ENCODE results near the gene MED16.

The MED16 gene

GRCh38 chr19:926323-926588 is 33.3 kb upstream of the MED16 start:
- Histone ChIP-seq H3K4me1 (ENCODE audit: control insufficient read depth, insufficient read depth, low read length) (no peaks in the 10 kb centered on the region), H3K36me3 (ENCODE audit: control insufficient read depth, insufficient read depth, low read length) (peaks cover 13% of the 10 kb centered on the region), H3K9ac (ENCODE audit: low read depth, low read length) (peak overlapping the region; percentile 70), H3K27me3 (ENCODE audit: control insufficient read depth, insufficient read depth, low read length) (peaks cover 1% of the 10 kb centered on the region), H3K9me3 (ENCODE audit: control insufficient read depth, insufficient read depth, low read length) (no peaks in the 10 kb centered on the region), H3K4me3 (ENCODE audit: low read depth, low read length) (peak overlapping the region; percentile 74)

DNA sequence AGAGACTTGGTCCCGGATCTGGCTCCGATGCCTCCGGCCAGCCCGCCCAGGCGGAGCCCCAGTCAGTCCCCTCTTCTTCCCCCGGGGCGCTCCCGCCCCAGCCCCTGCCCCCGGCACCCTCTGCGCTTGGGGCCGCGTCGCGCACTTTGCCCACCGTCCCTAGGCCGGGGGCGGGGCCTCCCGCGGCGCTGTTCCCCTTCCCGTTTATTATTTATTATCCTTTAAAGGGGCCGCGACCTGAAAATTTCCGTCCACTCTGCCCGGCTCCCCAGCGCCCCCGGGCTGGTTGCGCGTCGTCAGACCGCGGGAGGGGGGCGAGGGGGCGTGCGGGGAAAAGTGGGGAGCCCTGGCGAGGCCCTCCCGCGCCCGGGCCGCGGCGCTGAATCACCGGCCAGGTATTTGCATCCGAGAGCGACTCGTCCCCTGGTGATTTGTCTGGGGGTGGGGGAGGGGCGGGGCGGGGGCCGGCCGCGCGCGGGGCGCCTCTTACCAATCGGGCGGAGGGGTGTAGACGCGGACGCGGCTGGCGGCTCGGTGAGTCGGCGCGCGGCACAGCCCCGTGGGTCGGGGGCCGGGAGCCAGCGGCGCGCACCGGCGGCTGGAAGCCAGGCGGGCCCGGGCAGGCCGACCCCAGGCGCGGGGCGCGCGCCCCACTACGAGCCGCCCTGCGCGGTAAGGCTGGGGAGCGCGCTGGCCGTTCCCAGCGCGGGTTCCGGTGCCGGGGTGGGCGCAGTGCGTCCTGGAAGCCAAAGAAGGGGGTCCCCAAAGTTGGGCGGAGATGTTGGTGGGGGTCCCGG is 32.7 kb upstream of the MED16 start, which contains the start of gene ARID3A:
ARID3A (plus strand) TSS at position 510 of the 797 bp plus-strand sequence. CDS start 3,494 bp downstream, outside the sequence.
- Histone ChIP-seq H3K36me3 (ENCODE audit: control insufficient read depth, insufficient read depth, low read length) (peaks cover 8% of the 10 kb centered on the region), H3K9me3 (ENCODE audit: control insufficient read depth, insufficient read depth, low read length) (no peaks in the 10 kb centered on the region), H3K27me3 (ENCODE audit: control insufficient read depth, insufficient read depth, low read length) (peaks cover 7% of the 10 kb centered on the region), H3K4me1 (ENCODE audit: control insufficient read depth, insufficient read depth, low read length) (no peaks in the 10 kb centered on the region), H3K4me3 (ENCODE audit: low read depth, low read length) (peak within 1 kb of the TSS; percentile 74), H3K9ac (ENCODE audit: low read depth, low read length) (peak within 1 kb of the TSS; percentile 76)

GRCh38 chr19:925087-925525 is 32.1 kb upstream of the MED16 start:
- H3K9ac ChIP-seq (ENCODE audit: low read depth, low read length) = peak overlapping the region; percentile 76
- peaks cover 6% of the 10 kb centered on the region for H3K36me3 ChIP-seq (ENCODE audit: control insufficient read depth, insufficient read depth, low read length)
- no peaks in the 10 kb centered on the region for H3K9me3 ChIP-seq (ENCODE audit: control insufficient read depth, insufficient read depth, low read length)
- no peaks in the 10 kb centered on the region for H3K4me1 ChIP-seq (ENCODE audit: control insufficient read depth, insufficient read depth, low read length)
- H3K27me3 ChIP-seq (ENCODE audit: control insufficient read depth, insufficient read depth, low read length) = peaks cover 11% of the 10 kb centered on the region
- peak overlapping the region; percentile 66 for H3K4me3 ChIP-seq (ENCODE audit: low read depth, low read length)

DNA sequence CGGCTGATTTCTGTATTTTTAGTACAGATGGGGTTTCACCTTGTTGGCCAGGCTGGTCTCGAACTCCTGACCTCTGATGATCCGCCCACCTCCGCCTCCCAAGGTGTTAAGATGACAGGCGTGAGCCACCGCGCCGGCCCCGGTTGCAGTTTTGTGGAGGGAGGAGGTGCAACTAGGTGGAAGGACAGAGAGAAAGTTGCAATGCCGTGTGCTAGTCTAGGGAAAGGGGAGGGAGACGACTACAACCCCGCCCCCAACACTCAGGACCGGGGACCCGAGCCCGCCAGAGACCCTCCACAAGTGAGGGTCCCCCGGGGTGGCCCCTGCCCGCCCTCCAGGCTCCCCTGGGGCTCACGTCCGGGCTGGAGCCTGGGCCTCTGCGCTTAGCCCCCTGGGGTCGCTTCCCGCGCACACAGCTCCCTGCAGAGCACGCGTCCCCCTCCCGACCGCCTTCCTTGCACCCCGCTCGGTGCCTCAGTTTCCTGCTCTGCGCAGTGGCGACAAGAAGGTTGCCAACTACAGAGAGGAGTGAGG is 31.6 kb upstream of the MED16 start:
- H3K27me3 ChIP-seq (ENCODE audit: control insufficient read depth, insufficient read depth, low read length) = peaks cover 15% of the 10 kb centered on the region
- no peaks in the 10 kb centered on the region for H3K9me3 ChIP-seq (ENCODE audit: control insufficient read depth, insufficient read depth, low read length)
- peak overlapping the region; percentile 66 for H3K4me3 ChIP-seq (ENCODE audit: low read depth, low read length)
- H3K4me1 ChIP-seq (ENCODE audit: control insufficient read depth, insufficient read depth, low read length) = no peaks in the 10 kb centered on the region
- H3K36me3 ChIP-seq (ENCODE audit: control insufficient read depth, insufficient read depth, low read length) = peaks cover 2% of the 10 kb centered on the region
- peak overlapping the region; percentile 37 for H3K9ac ChIP-seq (ENCODE audit: low read depth, low read length)

- Histone ChIP-seq H3K9ac (ENCODE audit: low read depth, low read length) (no peak overlapping the region), H3K27me3 (ENCODE audit: control insufficient read depth, insufficient read depth, low read length) (peaks cover 29% of the 10 kb centered on the region), H3K36me3 (ENCODE audit: control insufficient read depth, insufficient read depth, low read length) (no peaks in the 10 kb centered on the region), H3K4me1 (ENCODE audit: control insufficient read depth, insufficient read depth, low read length) (no peaks in the 10 kb centered on the region), H3K4me3 (ENCODE audit: low read depth, low read length) (peak overlapping the region; percentile 60), H3K9me3 (ENCODE audit: control insufficient read depth, insufficient read depth, low read length) (no peaks in the 10 kb centered on the region)
These were observed 27.3 kb upstream of the MED16 start for GRCh38 chr19:920051-920864.

DNA sequence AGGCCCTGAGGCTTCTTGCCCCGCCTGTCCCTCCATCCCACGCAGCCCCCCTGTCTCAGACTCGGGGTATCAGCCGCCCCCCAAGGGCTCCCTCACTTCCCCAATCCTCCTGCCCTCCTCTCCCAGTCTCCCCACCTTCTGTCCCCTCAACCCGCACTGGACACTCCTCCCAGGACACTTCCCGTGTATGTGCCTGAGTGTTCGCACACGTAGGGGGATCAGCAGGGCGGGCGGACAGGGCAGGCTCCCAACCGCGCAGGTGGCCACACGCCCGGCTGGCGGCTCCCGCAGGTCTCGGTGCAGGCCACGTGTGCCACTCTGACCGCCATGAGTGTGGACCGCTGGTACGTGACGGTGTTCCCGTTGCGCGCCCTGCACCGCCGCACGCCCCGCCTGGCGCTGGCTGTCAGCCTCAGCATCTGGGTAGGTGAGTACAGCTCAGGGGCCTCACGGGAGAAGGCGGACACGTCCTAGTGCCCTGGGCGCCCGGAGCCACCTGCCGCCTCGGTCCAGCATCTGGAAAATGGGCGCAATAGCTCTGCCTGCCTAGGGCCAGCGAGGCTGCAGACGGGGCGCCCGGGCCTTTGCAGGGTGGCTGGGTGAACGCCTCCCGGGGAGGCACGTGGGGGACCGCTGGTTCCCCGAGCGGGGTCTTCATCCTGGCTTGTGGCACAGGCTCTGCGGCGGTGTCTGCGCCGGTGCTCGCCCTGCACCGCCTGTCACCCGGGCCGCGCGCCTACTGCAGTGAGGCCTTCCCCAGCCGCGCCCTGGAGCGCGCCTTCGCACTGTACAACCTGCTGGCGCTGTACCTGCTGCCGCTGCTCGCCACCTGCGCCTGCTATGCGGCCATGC is 26.4 kb upstream of the MED16 start:
- H3K27me3 ChIP-seq (ENCODE audit: control insufficient read depth, insufficient read depth, low read length) = peaks cover 31% of the 10 kb centered on the region
- peak overlapping the region; percentile 50 for H3K4me3 ChIP-seq (ENCODE audit: low read depth, low read length)
- H3K4me1 ChIP-seq (ENCODE audit: control insufficient read depth, insufficient read depth, low read length) = no peaks in the 10 kb centered on the region
- no peaks in the 10 kb centered on the region for H3K9me3 ChIP-seq (ENCODE audit: control insufficient read depth, insufficient read depth, low read length)
- no peaks in the 10 kb centered on the region for H3K36me3 ChIP-seq (ENCODE audit: control insufficient read depth, insufficient read depth, low read length)
- no peak overlapping the region for H3K9ac ChIP-seq (ENCODE audit: low read depth, low read length)

DNA sequence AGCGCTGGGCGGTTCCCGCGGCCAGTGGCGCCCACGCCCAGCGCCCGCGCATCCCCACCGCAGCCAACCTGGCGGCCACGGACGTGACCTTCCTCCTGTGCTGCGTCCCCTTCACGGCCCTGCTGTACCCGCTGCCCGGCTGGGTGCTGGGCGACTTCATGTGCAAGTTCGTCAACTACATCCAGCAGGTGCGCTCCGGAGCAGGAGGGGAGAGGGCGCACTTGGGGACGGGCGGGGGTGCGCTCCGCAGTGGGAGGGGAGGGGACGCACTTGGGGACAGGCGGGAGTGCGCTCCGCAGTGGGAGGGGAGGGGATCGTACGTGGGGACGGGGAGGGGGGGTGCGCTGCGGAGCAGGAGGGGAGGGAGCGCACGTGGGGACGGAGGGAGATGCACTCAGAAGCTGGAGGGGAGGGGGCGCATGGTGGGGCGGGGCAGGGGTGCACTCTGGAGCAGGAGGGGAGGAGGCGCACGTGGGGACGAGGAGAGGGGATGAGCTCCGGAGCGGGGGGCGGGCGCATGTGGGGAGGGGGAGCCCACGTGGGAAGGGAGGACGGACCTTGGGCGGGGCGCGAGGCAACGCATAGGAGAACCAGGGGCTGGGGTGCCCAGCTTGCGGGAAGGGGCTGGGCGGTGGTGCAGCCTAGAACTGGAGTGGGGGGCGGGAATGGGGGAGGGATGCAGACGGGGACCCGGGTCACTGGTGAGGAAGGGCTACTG is 25.7 kb upstream of the MED16 start:
- peaks cover under 1% of the 10 kb centered on the region for H3K4me1 ChIP-seq (ENCODE audit: control insufficient read depth, insufficient read depth, low read length)
- H3K9ac ChIP-seq (ENCODE audit: low read depth, low read length) = no peak overlapping the region
- peaks cover 31% of the 10 kb centered on the region for H3K27me3 ChIP-seq (ENCODE audit: control insufficient read depth, insufficient read depth, low read length)
- H3K9me3 ChIP-seq (ENCODE audit: control insufficient read depth, insufficient read depth, low read length) = no peaks in the 10 kb centered on the region
- no peaks in the 10 kb centered on the region for H3K36me3 ChIP-seq (ENCODE audit: control insufficient read depth, insufficient read depth, low read length)
- H3K4me3 ChIP-seq (ENCODE audit: low read depth, low read length) = peak overlapping the region; percentile 62

- no peaks in the 10 kb centered on the region for H3K36me3 ChIP-seq (ENCODE audit: control insufficient read depth, insufficient read depth, low read length)
- H3K27me3 ChIP-seq (ENCODE audit: control insufficient read depth, insufficient read depth, low read length) = peaks cover 31% of the 10 kb centered on the region
- no peaks in the 10 kb centered on the region for H3K9me3 ChIP-seq (ENCODE audit: control insufficient read depth, insufficient read depth, low read length)
- peak overlapping the region; percentile 62 for H3K4me3 ChIP-seq (ENCODE audit: low read depth, low read length)
- H3K4me1 ChIP-seq (ENCODE audit: control insufficient read depth, insufficient read depth, low read length) = peaks cover 2% of the 10 kb centered on the region
- no peak overlapping the region for H3K9ac ChIP-seq (ENCODE audit: low read depth, low read length)
These were observed 25.1 kb upstream of the MED16 start for GRCh38 chr19:918152-918437.

DNA sequence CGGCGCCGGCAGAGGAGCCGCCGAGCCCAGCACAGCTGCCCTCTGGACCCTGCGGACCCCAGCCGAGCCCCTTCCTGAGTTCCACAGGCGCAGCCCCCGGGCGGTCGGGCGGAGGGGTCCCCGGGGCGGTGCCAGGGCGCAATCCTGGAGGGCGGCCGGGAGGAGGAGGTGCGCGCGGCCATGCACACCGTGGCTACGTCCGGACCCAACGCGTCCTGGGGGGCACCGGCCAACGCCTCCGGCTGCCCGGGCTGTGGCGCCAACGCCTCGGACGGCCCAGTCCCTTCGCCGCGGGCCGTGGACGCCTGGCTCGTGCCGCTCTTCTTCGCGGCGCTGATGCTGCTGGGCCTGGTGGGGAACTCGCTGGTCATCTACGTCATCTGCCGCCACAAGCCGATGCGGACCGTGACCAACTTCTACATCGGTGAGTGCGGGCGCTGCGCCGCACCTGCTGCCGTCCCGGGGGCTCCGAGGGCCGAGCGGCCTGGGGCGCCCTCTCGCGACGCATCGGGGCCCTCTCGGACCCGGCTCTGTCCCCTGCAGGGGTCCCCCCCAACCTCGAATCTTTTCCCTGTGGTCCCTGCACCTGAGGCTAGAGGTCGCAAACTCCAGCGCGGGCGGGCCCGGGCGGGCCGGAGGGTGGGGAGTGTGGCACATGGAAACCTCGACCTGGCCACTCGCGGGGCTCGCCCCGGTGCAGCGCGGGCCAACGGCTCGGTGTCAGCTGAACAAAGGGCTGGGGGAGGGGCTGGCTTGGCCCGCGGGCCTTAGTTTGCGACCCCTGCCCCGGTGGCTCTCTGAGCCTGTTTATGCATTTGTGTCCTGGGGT is 24.6 kb upstream of the MED16 start, which contains the start of gene KISS1R:
KISS1R (plus strand) TSS at position 11 of the 829 bp plus-strand sequence; CDS start at position 181, 170 bp downstream.
- H3K36me3 ChIP-seq (ENCODE audit: control insufficient read depth, insufficient read depth, low read length) = no peaks in the 10 kb centered on the region
- H3K9ac ChIP-seq (ENCODE audit: low read depth, low read length) = no peak within 1 kb of the TSS
- no peaks in the 10 kb centered on the region for H3K9me3 ChIP-seq (ENCODE audit: control insufficient read depth, insufficient read depth, low read length)
- H3K4me3 ChIP-seq (ENCODE audit: low read depth, low read length) = peak within 1 kb of the TSS; percentile 62
- H3K4me1 ChIP-seq (ENCODE audit: control insufficient read depth, insufficient read depth, low read length) = peaks cover 2% of the 10 kb centered on the region
- H3K27me3 ChIP-seq (ENCODE audit: control insufficient read depth, insufficient read depth, low read length) = peaks cover 31% of the 10 kb centered on the region

- H3K9ac ChIP-seq (ENCODE audit: low read depth, low read length) = no peak overlapping the region
- peak overlapping the region; percentile 62 for H3K4me3 ChIP-seq (ENCODE audit: low read depth, low read length)
- H3K9me3 ChIP-seq (ENCODE audit: control insufficient read depth, insufficient read depth, low read length) = no peaks in the 10 kb centered on the region
- H3K36me3 ChIP-seq (ENCODE audit: control insufficient read depth, insufficient read depth, low read length) = no peaks in the 10 kb centered on the region
- peaks cover 2% of the 10 kb centered on the region for H3K4me1 ChIP-seq (ENCODE audit: control insufficient read depth, insufficient read depth, low read length)
- H3K27me3 ChIP-seq (ENCODE audit: control insufficient read depth, insufficient read depth, low read length) = peaks cover 31% of the 10 kb centered on the region
These were observed 23.8 kb upstream of the MED16 start for GRCh38 chr19:916645-917322.
